Heart left ventricle (tissue), 16 donors: ENCODE measurements around the gene RPL27A. TPM values are rescaled to one million over a fixed set of nuclear protein-coding genes. Genes with fewer than 3 reads are reported as not detected.

Source experiments
- ATAC-seq, 4 donors: fragments of 200-7000 bp; cut with Tn5 transposase; one replicate each; pipeline ENCODE4 v1.9.1; 2020 to 2022; ENCODE audit warnings: moderate library complexity in 4 of 4, mild to moderate bottlenecking in 3 of 4, moderate number of reproducible peaks in 1 of 4
- DNase-seq, 5 donors: peaks; one replicate each; pipeline ENCODE4 v3.0.0-alpha.2; 2020
- H3K27ac ChIP-seq, 12 donors: fragments of 200-600 bp; sonication (generic) in 4 of 12; one replicate each; pipeline versions ENCODE4 v1.5.0 to v1.8.0; 2016 to 2022; ENCODE audit warnings: mild to moderate bottlenecking in 2 of 12
- H3K27me3 ChIP-seq, 9 donors: fragments of 200-600 bp; sonication (generic) in 2 of 9; one replicate each; pipeline versions ENCODE4 v1.5.1 to v1.8.0; 2016 to 2022; ENCODE audit warnings: mild to moderate bottlenecking in 3 of 9
- H3K36me3 ChIP-seq, 9 donors: fragments of 200-600 bp; sonication (generic) in 2 of 9; one replicate each; pipeline versions ENCODE4 v1.5.0 to v1.8.0; 2018 to 2022; ENCODE audit warnings: mild to moderate bottlenecking in 2 of 9
- H3K4me1 ChIP-seq, 12 donors: fragments of 200-600 bp; sonication (generic) in 4 of 12; one replicate each; pipeline versions ENCODE4 v1.5.0 to v1.8.0; 2016 to 2022; ENCODE audit warnings: mild to moderate bottlenecking in 3 of 12
- H3K4me3 ChIP-seq, 12 donors: fragments of 200-600 bp; sonication (generic) in 4 of 12; one replicate each; pipeline versions ENCODE4 v1.5.0 to v1.8.0; 2017 to 2022; ENCODE audit warnings: mild to moderate bottlenecking in 9 of 12, moderate library complexity in 4 of 12
- H3K9me3 ChIP-seq, 12 donors: fragments of 200-600 bp; sonication (generic) in 4 of 12; one replicate each; pipeline versions ENCODE4 v1.5.0 to v1.8.0; 2016 to 2022; ENCODE audit warnings: mild to moderate bottlenecking in 1 of 12
- CTCF ChIP-seq, 12 donors: fragments of 200-600 bp; sonication (generic) in 4 of 12; IDR thresholded peaks; one replicate each; pipeline versions ENCODE4 v1.5.0 to v1.8.0; 2018 to 2022; ENCODE audit warnings: antibody characterized with exemption in 12 of 12, mild to moderate bottlenecking in 5 of 12
- POLR2A ChIP-seq, 2 donors: fragments of 450-650 bp; IDR thresholded peaks; one replicate each; pipeline ENCODE4 v1.6.1; 2017; ENCODE audit warnings: antibody characterized with exemption in 2 of 2, mild to moderate bottlenecking in 2 of 2, moderate library complexity in 2 of 2
- WGBS, 4 donors: extraction: QIAGEN DNeasy Blood & Tissue Kit in 2 of 4; methylation state at CpG; one replicate each; pipeline versions ENCODE4 v1.1.5 to v1.1.7; 2013 to 2018; 5-methylcytosine and 5-hydroxymethylcytosine counted together
- intact Hi-C, 10 donors: fragments of 100-400 bp; cut with DNase I; formaldehyde crosslinking; loops; one replicate each; pipeline versions ENCODE4 v1.11.1 to v1.14.2; 2022
- polyA plus RNA-seq, 2 donors: library from polyadenylated mRNA; stranded (reverse); fragments of 200-250 nt; gene quantifications; one replicate each; pipeline ENCODE4 v1.2.3, GENCODE V29; 2013
- total RNA-seq, 9 donors: library from RNA; depleted of rRNA in 2 of 9; stranded (reverse); fragments of >200 nt in 2 of 9; fragmentation: NEBNext Ultra II Directional in 3 of 9; extraction: Animal tissue kit (Norgen Biotek cat#: 25700) in 3 of 9; gene quantifications; one replicate each; pipeline versions ENCODE4 v1.1.0 to v1.2.4, GENCODE V29; 2016 to 2023
- donor health status: ischemic (EF 13 %, LVEDD 7.1; RV severe dilation, severe dysfunction).
- donor health status: healthy with polysubstance abuse.
- donor health status: DM: no; HTN: yes; CAD: no.
- donor health status: DM: no; HTN: no; CAD: no.
- donor health status: ischemic (EF 25% LVEDD 6.9; RV normal size, moderate dysfunction).
- donor health status: ischemic (EF 25% LVEDD 5.7; RV mildly dilated, moderate dysfunction).
- donor health status: healthy.
- donor health status: DM: yes; HTN: yes; CAD: no.
- donor health status: ischemic (EF 35%, LVEDD 5.7; RV mildly dilated, moderate dysfunction).
- donor health status: nonischemic (EF 11% LVEDD 7.7; RV severe dilation, severe dysfunction).
- donor health status: DM: yes; HTN: yes; CAD: no.
- donor health status: PGD.
- donor health status: ischemic (EF 29% LVEDD 5.4; RV normal size, mild dysfunction).
- donor health status: nonischemic (EF 23%, LVEDD 6.1; RV moderate dilation, normal function).

Gene RPL27A
- total and polyA plus RNA-seq, 11 donors, result 299 to 2,980 (median 471) TPM

DNA sequence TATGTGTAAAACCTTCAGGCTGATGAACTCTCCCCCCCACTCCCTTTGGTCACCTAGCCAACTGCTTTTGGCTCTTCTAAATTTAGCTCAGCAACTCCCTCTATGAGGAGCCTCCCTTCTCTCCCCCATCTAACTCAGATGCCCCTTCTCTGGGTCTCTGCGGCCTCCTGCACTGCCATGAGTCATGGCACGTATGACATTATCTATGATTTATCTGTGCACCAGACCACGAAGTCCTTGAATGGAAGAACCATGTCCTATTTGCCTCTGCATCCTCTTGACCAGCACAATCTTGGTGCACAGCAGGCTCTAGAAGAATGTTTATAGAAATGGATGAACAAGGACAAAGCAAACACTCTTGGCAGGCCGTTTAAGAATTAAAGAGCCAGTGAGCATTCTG, 46.0 kb downstream of the RPL27A start:
- Histone ChIP-seq H3K36me3 (peaks cover 0 to 48% (median 25%) of the 10 kb centered on the region in 9 donors), H3K27ac (peak overlapping the region in 6 of 12 donors; percentile 12 to 95 (median 45)), H3K27me3 (no peaks in the 10 kb centered on the region), H3K9me3 (no peaks in the 10 kb centered on the region), H3K4me3 (no peak overlapping the region), H3K4me1 (peaks cover 0 to 66% (median 49%) of the 10 kb centered on the region in 12 donors)
- ATAC-seq (peak in 2 of 4 donors; percentile 17 to 20), DNase-seq (no peak)
- intact Hi-C loops, result loop anchor here in 2 of 10 donors (5.0 to 10.0 kb wide), 2 partner anchors 76 to 144 kb away; no protein-coding TSS in a partner anchor
- 36 to 57% (median 50%) methylated on average over 4 of the region's 4 CpGs for WGBS, 4 donors
- TF ChIP-seq CTCF (IDR thresholded peaks at IDR 0.05) (no peak), POLR2A (IDR thresholded peaks at IDR 0.05) (no peak)

GRCh38 chr11:8729067-8729466, 46.5 kb downstream of the RPL27A start:
- no peaks in the 10 kb centered on the region for H3K27me3 ChIP-seq
- H3K9me3 ChIP-seq, result no peaks in the 10 kb centered on the region
- peak overlapping the region in 8 of 12 donors; percentile 11 to 95 (median 40) for H3K27ac ChIP-seq
- DNase-seq, result no peak
- WGBS, 4 donors, result 86 to 93% (median 93%) methylated on average over 6 of the region's 6 CpGs
- H3K4me3 ChIP-seq, result no peak overlapping the region
- peaks cover 0 to 44% (median 25%) of the 10 kb centered on the region in 9 donors for H3K36me3 ChIP-seq
- H3K4me1 ChIP-seq, result peaks cover 0 to 71% (median 54%) of the 10 kb centered on the region in 12 donors
- TF ChIP-seq POLR2A (IDR thresholded peaks at IDR 0.05), result no peak
- TF ChIP-seq CTCF (IDR thresholded peaks at IDR 0.05), result no peak
- intact Hi-C loops, result loop anchor here in 2 of 10 donors (5.0 to 10.0 kb wide), 2 partner anchors 76 to 143 kb away; no protein-coding TSS in a partner anchor
- ATAC-seq, result no peak

DNA sequence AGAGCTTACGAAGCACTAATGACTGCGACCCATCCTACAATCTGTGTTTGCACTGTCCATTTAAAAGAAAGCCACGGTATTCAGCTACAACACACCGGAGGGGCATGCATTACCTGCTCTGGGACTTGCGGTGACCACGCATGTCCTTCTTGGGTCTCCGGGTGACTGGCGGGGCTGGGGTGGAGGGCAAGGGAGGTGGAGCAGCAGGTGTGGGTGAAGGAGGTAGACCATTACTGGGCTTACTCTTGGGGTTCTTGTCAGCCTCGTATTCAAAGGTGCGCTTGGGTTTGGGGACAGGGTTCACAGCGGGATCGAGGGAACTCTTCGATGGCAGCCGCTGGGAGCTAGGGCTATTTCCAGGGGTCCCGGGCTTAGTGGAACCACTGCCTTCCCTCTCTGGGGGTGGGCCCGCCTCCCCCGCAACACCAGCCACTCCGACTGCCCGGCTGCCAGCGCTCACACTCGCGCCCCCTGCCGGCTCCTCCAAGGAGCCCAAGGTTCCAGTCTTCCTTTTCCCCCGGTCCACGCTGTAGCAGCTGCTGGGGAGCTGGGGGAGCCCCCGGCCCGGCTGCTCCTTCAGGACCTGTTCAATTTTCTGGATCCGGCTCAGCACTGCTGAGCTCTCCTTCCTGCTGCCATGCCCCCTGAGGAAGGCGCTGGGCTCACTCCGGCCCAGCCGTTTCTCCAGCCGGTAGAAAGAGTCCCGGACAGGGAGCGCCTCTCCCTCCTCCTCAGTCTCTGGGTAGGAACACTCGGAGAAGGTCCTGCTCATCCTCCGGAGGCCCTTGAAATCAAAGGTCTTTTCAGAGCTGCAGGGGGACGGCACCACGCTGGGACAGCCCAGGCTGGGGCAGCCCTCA, 47.5 kb downstream of the RPL27A start:
- TF ChIP-seq CTCF (IDR thresholded peaks at IDR 0.05), result peak in 1 of 12 donors; percentile 5
- no peak for TF ChIP-seq POLR2A (IDR thresholded peaks at IDR 0.05)
- H3K27me3 ChIP-seq, result no peaks in the 10 kb centered on the region
- H3K9me3 ChIP-seq, result no peaks in the 10 kb centered on the region
- H3K36me3 ChIP-seq, result peaks cover 0 to 34% (median 16%) of the 10 kb centered on the region in 9 donors
- peaks cover 0 to 76% (median 57%) of the 10 kb centered on the region in 12 donors for H3K4me1 ChIP-seq
- peak overlapping the region in 3 of 12 donors; percentile 12 to 95 (median 52) for H3K27ac ChIP-seq
- no peak for ATAC-seq
- no peak overlapping the region for H3K4me3 ChIP-seq
- no peak for DNase-seq
- 91 to 92% (median 91%) methylated on average over 31 to 38 of the region's 38 CpGs for WGBS, 4 donors
- intact Hi-C loops, result loop anchor here in 2 of 10 donors (5.0 to 10.0 kb wide), 2 partner anchors 75 to 142 kb away; no protein-coding TSS in a partner anchor

GRCh38 chr11:8730697-8731020, 48.1 kb downstream of the RPL27A start:
- H3K4me1 ChIP-seq, result peaks cover 0 to 82% (median 58%) of the 10 kb centered on the region in 12 donors
- no peak overlapping the region for H3K4me3 ChIP-seq
- intact Hi-C loops, result no loop called here
- ATAC-seq, result no peak
- no peaks in the 10 kb centered on the region for H3K27me3 ChIP-seq
- peak overlapping the region in 2 of 12 donors; percentile 71 to 95 for H3K27ac ChIP-seq
- TF ChIP-seq POLR2A (IDR thresholded peaks at IDR 0.05) (no peak), CTCF (IDR thresholded peaks at IDR 0.05) (no peak)
- DNase-seq, result no peak
- WGBS, 4 donors, result 94 to 97% (median 95%) methylated on average over 23 of the region's 23 CpGs
- H3K9me3 ChIP-seq, result no peaks in the 10 kb centered on the region
- H3K36me3 ChIP-seq, result peaks cover 0 to 28% (median 14%) of the 10 kb centered on the region in 9 donors
